Prostate gland (tissue), 2 donors: Measurements from ENCODE around the gene GPBP1.

Experiments
- CTCF ChIP-seq, 4 experiments: fragments of 200-600 bp in 2 of 4; fragments of 450-650 bp in 2 of 4; sonication (generic) in 2 of 4; IDR thresholded peaks; 1 replicate in 3 of 4; 2 replicates in 1 of 4; pipeline ENCODE4 v1.5.1; 2016 to 2019; ENCODE audit warnings: antibody characterized with exemption in 4 of 4, mild to moderate bottlenecking in 2 of 4, moderate library complexity in 2 of 4
- POLR2A ChIP-seq: fragments of 450-650 bp; IDR thresholded peaks from one replicate; pipeline ENCODE4 v1.6.1; 2016; ENCODE audit warnings: antibody characterized with exemption, mild to moderate bottlenecking

DNA sequence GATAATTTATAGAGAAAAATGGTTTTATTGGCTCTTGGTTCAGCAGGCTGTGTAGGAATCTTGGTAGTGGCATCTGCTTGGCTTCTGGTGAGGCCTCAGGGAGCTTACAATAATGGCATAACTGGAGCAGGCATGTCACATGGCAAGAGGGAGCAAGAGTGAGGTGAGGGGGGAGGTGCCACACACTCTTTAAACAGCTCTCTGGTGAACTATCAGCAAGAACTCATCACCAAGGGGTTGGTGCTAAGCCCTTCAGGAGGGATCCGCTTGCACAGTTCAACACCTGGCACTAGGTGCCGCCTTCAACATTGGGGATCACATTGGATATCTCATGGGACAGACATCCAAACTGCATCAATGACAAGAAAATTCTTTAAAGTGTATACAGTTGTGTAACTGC, 10.5 kb downstream of the GPBP1 start:
- TF ChIP-seq CTCF (IDR thresholded peaks at IDR 0.05) (no peak), POLR2A (no peak)
